ENCODE measurements around the gene RAB26.
"Not testable (repeated sequence)": the region's sequence is repeated elsewhere in the genome, so short reads cannot be mapped to it uniquely, and the experiment has no call there.

Gene RAB26, protein sequence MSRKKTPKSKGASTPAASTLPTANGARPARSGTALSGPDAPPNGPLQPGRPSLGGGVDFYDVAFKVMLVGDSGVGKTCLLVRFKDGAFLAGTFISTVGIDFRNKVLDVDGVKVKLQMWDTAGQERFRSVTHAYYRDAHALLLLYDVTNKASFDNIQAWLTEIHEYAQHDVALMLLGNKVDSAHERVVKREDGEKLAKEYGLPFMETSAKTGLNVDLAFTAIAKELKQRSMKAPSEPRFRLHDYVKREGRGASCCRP

DNA sequence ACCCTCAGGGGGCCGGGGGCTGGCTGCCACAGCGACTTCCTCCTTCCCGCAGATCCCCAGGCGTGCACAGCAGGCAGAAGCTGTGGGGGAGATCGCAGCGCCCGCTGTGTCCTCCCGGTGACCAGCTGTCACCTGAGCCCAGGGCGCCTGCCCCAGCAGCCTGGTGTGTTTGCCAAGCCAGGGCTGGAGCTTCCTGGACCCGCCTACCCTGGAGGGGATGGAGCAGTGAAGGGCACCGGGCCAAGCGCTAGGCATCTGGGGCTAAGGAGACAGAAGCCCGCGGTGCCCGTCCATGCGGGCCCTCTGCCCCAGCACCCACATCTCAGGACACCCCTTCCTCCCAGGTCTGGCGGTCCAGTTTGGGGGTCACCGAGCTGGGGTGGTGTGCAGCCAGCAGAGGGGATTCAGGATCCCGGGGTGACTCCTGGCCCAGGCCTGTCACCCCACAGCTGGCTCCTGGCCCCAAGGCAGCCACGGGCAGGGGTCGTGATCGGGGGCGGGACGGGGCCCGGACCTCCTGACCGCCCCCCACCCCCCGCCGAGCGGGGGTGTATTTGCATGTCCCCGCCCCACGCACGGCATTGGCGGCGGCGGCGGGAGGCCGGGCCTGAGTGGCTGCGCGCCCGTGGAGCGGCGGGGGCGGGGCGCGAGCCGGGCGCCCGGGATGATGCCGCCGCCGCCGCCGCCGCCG is at the start of gene RAB26:
TSS of gene RAB26 (plus strand) at position 645 of the 691 bp plus-strand sequence. CDS start 159 bp downstream, outside the sequence.
- no peak for DNase-seq

DNA sequence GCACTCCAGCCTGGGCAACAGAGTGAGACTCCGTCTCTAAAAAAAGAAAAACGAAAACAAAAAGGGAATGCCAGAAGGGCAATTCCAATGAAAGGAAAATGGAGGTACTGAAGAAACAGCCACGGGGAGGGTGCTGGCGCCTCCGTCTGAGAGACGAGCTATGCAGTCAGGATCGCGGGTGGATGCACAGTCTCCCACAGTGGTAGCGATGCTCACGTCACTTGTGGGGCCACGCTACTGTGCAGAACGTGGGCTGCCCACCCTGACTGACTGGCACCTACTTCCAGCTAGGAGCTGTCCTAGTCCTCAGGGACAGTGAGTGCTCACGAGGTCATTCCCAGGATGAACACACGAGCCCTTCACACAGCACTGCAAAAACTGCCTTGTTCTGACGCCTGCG is 46.8 kb upstream of the RAB26 start:
- DNase-seq: not testable (repeated sequence)

DNA sequence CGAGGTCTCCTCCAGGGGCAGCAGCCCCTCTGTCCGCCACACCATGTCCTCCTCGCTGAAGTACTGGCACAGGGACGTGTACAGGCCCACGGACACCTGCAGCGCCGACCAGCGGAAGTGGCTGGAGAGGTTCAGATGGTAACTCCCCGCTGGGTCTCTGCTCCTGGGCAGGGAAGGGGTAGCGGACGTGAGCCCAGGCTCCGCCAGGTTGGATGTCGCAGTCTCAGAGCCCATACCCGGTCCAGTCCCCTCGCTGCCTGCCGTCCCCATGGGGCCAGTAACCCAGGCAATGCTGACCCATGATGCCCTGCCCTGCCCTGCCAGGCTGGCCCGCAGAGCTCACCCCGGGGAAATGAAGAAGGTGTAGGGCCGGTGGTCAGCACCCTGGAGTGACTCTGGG is 46.0 kb upstream of the RAB26 start:
- DNase-seq: no peak

DNA sequence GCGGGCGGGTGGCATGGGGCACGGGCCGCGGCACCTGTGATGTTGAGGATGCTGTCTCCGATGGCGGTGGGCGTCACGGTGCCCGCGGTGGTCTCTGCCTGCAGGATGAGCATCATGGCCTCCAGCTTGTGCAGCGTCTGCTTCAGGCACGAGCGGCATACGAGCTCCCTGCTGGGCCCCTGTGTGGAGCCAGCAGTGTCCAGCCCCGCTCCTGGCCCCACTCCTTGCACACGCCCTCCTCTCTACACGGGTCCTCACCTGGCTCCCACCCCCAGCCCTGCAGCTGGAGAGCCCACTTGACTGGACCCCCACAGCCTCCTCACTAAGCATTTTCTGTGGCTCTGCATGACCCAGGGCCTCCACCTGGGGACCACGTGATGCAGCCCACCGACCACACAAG is 44.0 kb upstream of the RAB26 start:
- DNase-seq: not testable (repeated sequence)

DNA sequence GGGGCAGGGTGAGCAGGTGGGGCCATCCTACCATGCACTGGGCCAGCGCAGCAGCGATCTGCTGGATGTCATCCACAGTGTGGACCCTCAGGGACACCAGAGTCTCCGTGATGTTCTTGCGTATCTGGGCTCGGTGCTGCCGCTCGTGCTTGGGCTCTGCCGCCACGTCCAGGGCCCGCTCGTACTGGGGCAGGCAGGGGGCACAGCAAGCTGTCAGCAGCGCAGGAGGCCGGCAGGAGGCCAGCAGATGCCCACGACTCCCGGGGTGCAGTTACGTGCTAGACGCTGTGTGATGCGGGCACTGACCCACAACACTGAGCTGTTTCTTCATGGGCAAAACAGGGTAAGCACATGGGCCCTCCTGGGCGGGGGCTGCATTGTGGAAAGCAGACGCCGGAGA is 43.1 kb upstream of the RAB26 start:
- DNase-seq: not testable (repeated sequence)

DNA sequence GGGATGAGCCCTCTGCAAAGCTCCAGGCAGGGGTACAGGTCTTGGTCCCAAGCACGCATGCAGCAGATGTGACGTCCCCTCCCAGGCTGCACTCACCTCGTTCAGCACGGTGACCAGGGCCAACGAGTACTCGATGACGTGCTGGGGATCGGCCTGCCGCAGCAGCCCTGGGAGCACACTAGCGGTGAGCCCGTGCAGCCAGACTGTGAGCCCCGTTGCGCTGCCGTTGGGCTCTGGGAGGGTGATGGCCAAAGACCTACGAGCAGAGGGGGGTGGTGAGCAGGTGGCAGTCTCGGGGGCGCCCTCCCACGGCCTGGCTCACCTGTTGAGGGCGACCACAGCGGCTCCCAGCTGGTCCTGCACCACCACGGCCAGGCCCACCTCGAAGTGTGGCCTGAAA is 42.7 kb upstream of the RAB26 start:
- DNase-seq: not testable (repeated sequence)

DNA sequence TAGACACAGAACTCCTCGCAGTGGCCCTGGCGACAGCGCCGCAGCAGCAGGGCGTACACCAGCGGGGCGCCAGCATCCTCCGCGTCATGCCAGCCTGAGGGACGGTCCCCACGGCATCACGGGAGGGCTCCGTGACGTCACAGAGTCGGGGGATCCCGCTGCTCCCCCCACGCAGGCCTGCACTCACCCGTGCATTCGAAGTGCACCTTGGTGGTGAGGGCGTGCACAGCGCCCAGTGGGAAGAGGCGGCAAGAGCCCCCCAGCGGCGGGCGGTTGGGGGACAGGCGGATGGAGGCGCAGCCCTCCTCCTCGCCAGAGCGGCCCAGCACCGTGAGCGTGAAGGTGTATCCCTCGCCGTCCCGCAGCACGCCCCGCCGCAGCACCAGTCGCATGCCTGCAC is 42.2 kb upstream of the RAB26 start:
- not testable (repeated sequence) for DNase-seq

DNA sequence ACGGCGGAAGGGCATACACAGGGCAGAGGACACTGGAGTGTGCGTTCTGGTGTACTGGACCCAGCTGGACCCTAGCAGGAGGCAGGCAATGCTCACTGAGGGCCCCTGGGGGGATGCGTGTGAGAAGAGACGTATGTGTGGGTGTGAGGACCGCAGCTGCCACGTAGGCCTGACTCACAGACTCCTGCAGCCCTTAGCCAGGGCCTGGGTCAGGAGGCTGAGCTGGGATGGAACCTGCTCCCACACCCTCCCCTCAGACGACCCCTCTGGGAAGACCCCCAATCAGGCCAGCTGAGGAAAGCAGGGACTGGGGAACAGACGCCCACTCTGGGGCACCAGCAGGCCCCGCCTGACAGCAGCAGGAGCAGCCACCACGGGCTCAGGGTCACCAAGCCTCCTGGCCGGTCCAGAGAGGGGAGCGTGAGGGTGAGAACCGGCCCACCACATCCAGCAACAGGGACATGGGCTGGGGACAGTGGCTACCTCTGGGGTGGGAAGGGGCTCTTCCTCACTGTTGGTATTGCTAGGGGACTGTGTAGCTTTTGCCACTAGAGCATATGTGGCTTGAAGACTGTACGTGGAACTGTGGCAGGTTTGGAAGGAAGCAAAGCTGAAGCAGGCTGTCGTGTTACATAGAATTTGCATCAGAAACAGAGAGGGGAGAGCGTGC is 41.2 kb upstream of the RAB26 start:
- DNase-seq: not testable (repeated sequence)

DNA sequence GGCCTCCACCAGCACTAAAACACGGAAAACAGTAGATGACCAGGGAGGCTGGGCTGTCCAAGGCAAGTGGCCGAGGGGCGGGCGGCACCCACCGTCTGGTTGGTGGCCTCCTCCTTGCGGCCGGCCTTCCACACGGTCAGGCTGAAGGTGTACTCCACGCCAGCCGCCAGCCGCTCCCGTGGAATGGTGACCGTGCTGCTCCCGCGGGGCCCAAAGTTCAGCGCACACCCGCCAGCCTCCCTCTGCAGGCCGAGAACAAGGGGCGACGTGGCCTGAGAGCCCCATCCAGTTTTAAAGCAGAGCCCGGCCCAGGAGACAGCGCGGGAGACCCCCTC is 40.7 kb upstream of the RAB26 start:
- not testable (repeated sequence) for DNase-seq

DNA sequence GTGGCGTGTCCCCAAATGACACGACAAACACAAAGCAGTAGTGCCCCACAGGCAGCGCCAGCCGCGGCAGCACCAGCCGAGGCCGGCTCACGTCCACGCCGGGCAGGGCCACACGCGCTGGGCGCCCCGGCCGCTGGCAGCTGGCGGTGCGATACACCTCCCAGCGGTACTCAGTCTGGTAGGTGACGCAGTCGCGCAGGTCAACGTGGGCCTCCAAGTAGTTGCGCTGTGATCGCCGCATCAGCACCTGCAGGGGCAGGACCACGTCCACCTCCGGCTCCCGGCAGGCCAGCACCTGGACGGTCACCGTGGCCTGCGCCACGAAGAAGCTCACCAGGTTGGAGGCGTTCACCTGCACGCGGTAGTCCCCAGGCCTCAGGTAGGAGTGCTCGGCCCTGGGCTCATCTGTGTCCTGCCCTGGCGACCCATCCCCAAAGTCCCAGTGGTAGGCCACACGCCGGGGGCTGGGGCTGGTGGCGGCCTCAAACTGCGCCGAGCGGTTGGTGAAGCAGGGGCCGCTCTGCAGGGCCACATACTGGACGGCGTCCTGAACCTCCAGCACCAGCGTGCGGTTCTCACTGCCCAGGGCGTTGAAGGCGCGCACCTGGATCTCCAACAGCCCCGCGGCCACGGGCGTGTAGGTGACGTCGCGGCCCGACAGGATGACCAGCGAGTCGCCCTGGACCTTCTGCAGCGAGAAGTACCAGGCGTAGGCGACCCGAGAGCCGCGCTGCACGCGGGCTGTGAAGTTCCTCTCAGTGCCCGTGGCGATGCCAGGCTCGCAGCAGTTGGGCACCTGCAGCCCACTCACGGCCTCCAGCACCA is 39.8 kb upstream of the RAB26 start:
- not testable (repeated sequence) for DNase-seq

DNA sequence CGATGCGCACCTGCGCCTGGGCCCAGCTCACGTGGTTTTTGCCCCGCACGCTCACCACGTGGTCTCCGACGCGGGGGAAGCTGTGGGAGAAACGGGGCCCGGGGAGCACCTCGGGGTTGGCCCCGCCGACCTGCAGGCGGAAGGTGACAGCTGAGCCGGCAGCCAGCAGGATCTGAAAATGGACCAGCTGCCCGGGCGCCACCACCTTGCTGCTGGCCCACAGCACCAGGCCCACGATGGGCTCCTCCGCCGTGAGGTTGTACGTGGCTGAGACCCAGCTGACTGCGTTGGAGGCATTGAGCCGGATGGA is 39.2 kb upstream of the RAB26 start:
- not testable (repeated sequence) for DNase-seq

DNA sequence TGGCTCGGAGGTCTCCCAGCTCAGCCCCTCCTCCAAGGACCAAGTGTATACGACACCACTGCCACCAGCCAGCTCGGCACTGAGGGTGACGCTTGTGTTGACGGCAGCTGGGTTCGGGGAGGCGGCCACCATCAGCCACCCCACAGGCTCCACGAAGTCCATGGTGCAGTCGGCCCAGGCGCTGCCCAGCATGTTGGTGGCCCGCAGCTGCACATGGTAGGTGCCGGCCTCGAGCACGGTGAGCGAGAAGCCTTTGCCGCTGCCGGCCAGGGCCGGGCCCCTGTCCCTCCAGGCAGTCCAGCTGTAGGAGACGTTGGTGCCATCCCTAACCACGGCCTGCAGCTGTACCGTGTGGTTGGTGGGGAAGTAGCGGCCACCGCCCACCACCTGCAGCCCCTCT is 38.6 kb upstream of the RAB26 start:
- not testable (repeated sequence) for DNase-seq

DNA sequence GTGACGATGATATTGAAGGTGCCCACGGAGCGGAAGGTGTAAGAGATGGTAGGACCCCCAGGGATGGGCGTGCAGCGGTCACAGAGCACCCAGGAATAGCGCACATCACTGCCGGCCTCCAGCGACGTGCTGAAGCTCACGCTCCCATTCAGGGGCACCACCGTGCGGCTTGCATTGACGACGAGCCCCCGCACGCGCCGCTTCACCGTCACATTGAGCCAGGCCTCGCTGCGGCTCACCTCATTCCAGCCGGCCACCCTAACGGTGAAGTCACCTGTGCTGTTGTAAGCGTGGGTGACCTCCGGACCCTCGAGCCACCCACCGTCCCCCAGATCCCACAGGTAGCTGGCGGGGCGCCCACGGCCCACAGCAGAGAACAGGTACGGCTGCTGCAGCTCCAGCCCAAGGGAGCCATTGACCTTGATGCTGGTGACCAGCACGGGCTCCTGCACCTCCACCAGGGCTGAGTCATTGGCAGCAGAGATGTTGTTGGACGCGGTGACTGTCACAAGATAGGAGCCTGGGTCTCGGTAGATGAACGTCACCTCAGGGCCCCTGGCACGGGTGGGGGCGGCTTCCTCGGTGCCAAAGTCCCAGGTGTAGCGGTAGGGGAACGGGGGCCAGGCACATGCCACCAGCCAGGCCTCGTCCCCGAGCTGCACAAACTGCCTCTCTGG is 38.0 kb upstream of the RAB26 start:
- not testable (repeated sequence) for DNase-seq

DNA sequence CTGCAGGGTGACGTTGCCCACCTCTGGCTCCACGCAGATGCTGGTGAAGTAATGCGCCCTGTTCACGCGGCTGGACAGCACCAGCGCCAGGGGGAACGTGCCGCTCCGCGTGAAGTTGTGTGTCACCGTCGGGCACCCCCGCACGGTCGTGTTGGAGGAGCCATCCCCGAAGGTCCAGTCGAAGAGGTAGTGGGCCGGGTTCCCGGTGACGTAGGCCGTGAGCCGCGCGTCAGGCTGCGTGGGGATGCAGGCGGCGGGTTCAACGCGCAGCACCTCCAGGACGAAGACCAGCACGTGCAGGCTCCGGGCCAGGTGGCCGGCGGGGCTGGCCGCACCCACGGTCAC is 37.4 kb upstream of the RAB26 start:
- not testable (repeated sequence) for DNase-seq

DNA sequence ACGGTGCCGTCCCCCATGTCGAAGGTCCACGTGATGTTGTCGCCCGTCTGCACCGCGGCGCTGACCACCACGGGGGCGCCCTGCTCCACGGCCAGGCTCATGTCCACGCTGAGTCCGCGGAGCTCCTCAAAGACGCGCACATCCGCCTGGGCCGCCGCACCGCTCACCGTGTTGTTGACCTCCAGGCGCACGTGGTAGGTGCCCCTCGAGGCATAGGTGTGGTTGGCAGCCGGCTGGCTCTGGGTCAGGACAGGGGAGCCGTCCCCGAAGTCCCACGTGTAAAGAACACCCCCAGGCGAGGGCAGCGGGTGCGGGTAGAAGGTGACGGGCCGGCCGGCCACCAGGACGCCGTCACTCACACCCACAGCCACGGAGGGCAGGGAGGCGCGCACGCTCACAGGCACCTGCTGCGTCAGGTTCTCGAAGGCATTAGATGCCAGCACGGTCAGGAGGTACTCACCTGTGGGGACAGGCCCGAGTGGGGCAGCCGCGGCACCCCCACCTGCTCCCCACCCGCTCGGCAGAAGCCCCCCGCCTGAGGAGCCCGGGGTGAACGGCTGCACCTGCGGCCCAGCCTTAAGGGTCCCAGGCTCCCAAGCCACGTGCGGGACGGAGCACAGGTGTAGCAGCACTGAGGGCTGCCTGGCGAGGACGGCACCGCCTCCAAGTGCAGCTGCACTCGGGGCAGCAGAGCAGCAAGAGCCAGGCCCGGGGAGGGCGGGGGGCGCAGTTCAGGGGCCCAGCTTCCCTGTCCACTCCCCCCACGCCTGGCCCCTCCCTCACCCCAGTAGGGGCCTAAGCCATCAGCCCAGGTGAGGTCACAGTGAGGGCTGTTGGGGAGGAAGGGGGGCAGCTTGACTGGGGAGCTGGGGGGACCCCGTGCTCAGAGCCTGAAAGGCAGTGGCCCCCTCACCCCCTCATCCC is 36.8 kb upstream of the RAB26 start:
- DNase-seq: not testable (repeated sequence)

DNA sequence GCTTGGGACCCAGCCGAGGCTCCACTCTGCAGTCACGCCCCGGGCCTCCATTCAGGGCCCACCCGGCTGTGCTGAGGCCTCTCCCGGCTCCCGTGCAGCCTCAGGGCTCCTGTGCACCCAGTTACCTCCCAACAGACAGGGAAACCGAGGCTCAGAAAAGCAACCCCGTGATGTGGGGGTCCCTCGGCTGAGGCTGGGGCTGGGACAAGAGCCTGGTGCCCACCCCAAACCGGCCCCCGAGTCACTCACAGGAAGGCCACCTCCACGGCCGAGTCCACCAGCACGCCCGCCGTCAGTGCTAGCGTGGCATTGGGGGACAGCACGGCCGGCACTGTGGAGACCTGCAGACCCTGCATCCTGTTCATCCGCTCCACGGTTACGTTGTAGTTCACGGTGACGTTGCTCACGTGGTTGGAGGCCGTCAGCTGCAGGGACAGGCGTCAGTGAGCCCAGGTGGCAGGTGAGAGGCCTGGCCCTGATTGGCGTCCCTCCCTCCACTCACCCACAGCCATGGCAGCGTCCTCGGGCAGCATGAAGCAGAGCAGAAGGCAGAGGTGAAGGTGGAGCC is 35.8 kb upstream of the RAB26 start:
- not testable (repeated sequence) for DNase-seq

DNA sequence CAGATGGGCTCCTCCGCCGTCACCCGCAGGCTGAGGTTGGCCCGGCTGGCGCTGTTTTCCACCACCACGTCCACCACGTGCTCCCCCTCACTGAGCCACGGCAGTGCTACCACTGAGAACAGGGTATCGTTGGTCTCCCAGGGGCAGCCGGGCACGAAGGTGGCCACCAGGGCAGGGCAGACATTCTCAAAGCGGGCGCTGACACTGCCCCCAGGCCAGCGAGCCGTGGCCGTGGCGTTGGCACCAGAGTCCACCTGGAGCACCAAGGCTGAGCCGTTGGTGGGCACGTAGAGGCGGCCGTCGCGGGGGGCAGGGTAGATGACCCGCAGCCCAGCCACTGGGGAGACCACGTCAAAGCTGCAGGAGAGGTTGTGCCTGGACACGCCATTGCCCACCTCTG is 34.2 kb upstream of the RAB26 start:
- DNase-seq: not testable (repeated sequence)

DNA sequence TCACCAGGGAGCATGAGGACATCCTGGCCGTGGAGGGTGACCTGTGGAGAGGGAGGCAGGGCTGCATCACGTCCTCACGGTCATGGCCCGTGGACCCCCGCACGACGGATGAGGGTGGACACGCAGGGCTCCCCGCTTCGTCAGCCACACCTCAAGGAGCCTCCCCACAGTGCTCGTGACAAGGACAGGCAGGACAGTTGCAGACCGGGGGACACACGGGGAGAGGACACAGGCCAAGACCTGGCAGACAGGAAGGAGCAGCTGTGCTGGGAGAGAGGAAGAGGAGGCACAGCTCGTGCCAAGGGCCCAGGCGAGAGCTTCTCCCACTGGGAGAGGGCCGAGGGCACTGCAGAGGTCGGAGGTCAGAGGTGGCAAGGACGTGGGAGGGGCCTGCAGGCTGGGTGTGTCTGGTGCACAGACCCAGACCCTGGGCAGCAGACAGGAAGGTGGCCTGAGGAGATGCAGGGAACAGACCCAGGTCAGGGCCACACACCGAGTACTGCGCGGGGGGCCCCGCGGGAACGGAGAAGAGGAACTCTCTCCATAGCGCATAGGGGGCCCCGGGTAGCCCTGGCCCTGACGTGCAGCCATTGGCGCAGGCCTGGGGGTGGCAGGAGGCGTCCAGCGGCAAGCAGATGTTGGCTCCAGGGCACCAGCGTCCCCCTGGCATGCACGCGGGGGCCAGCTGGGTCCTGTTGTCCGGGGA is 33.4 kb upstream of the RAB26 start:
- DNase-seq: not testable (repeated sequence)

DNA sequence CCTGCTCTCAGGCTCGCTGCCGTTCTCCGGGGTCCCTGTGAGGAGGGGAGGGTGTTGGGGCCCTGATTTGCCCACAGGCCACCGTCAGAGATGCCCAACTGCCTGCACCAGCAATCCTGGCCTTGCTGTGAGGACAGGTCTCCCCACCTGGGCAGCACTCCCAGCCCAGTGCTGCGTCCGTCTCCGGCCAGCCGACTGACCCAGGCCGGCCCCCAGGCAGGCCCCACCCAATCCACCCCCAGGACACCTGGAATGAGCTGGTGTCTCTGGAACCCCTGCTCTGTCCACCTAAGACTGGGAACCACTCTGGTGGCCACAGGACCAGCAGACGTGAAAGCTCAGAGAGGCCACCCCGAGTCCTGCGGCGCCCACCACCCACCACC is 32.8 kb upstream of the RAB26 start:
- no peak for DNase-seq

DNA sequence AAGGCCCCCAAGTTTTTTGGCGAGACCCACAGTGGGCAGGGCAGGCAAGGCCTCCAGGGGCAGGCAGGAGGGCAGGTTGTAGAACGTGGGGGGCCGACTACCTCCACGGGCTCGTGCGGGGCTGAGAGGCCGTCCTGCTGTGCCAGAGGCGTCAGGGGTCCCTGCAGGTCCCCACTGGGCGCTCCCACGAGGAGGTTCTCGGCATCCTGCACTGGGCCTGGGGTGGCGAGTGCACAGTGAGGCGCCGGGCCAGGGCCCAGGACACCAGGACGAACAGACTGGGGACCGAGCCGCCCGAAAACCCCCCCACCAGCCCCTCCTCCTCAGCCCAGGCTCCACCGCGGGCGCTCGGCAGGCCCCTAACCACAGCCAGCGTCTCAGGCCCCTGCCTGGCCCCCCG is 32.0 kb upstream of the RAB26 start:
- not testable (repeated sequence) for DNase-seq

DNA sequence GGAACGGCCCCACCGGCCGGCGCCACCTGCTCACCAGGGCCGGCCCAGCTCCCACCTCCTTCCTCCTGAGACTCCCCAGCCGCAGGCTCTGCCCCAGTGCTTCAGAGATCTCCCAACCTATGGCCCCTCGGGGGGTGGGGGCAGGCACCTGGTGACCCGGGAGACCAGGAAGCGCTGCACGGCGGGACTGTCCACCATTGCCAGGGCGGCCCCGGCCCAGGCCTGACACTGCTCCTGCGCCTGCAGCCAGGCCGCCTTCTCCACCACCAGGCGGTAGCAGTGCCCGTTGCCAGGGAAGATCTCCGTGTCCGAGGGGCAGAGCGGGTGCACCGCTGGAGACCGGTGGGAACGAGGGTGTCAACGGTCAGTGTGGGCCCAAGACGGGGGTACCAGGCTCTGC is 31.1 kb upstream of the RAB26 start:
- DNase-seq: not testable (repeated sequence)

Measured in amniotic stem cell (primary cell).